ENCODE data around the gene QPRT. TPM values are rescaled to one million over a fixed set of nuclear protein-coding genes. Genes with fewer than 3 reads are reported as not detected.
"Not testable (repeated sequence)": the region's sequence is repeated elsewhere in the genome, so short reads cannot be mapped to it uniquely, and the experiment has no call there.

QPRT gene
- total and polyA plus RNA-seq, 2 donors (not counting 1 experiment from before 2014, with no cell fraction given) = 0.06 to 0.22 TPM

- H3K4me1 Mint-ChIP-seq = peaks cover 13% of the 10 kb centered on the region
- H3K27ac ChIP-seq (ENCODE audit: low read length in 2 of 2) = no peak overlapping the region
- CTCF ChIA-PET = interaction anchor here (0.7 to 0.9 kb wide), 4 partner anchors 11 to 133 kb away, joined by 3 to 4 read pairs (median 3); partner anchors contain the start of gene SPN
- H3K4me2 ChIP-seq (replicated peaks; ENCODE audit: low read depth, low read length, poor library complexity, severe bottlenecking) = no peak overlapping the region
- H4K20me1 ChIP-seq (ENCODE audit: control insufficient read depth, insufficient read depth, low read length, poor library complexity, severe bottlenecking) = no peaks in the 10 kb centered on the region
- no peaks in the 10 kb centered on the region for H3K9me3 ChIP-seq (ENCODE audit: control extremely low read depth in 1 of 3, control insufficient read depth in 2 of 3, insufficient read depth in 1 of 3, low read length in 2 of 3)
- intact Hi-C loops (cut with micrococcal nuclease) = loop anchor here (2.0 to 5.0 kb wide), 2 partner anchors 15 to 50 kb away; no protein-coding TSS in a partner anchor
- no CpG with 5 or more reads among the region's 2 CpGs for WGBS (ENCODE audit: insufficient coverage)
- DNase-seq (no peak), ATAC-seq (ENCODE audit: low read depth) (no peak)
- H3K36me3 ChIP-seq (replicated peaks in 1 of 2; ENCODE audit: control extremely low read depth in 1 of 2, control insufficient read depth in 1 of 2, extremely low read depth in 1 of 2, insufficient read depth in 2 of 2, low read length in 1 of 2) = no peaks in the 10 kb centered on the region
- H2AFZ ChIP-seq (ENCODE audit: insufficient read depth, low read depth, low read length, poor library complexity, severe bottlenecking) = no peak overlapping the region
- no peak overlapping the region for H3K4me3 Mint-ChIP-seq
- no peaks in the 10 kb centered on the region for H3K79me2 ChIP-seq (ENCODE audit: control insufficient read depth, insufficient read depth, low read length)
- no peak for TF ChIP-seq EZH2 (IDR thresholded peaks at IDR 0.05; ENCODE audit: borderline replicate concordance, insufficient read depth, low read depth, low read length, poor library complexity, severe bottlenecking)
- no peak for TF ChIP-seq CTCF (IDR thresholded peaks at IDR 0.05)
- no peaks in the 10 kb centered on the region for H3K9me3 Mint-ChIP-seq (ENCODE audit: insufficient read depth)
- H3K4me3 ChIP-seq (ENCODE audit: control extremely low read depth in 1 of 5, extremely low read depth in 1 of 5, insufficient read depth in 1 of 5, low read depth in 2 of 5, low read length in 4 of 5) = no peak overlapping the region
- H3K4me1 ChIP-seq (ENCODE audit: control insufficient read depth in 2 of 2, insufficient read depth in 2 of 2, low read length in 2 of 2) = peaks cover 11 to 14% of the 10 kb centered on the region in 2 donors
- H3K27me3 ChIP-seq (replicated peaks in 1 of 4; ENCODE audit: control extremely low read depth in 1 of 4, control insufficient read depth in 3 of 4, insufficient read depth in 4 of 4, low read length in 3 of 4) = no peaks in the 10 kb centered on the region
- no peaks in the 10 kb centered on the region for H3K27me3 Mint-ChIP-seq
- H3K27ac Mint-ChIP-seq = no peak overlapping the region
- H3K9ac ChIP-seq (ENCODE audit: low read length) = no peak overlapping the region
- POLR2A ChIA-PET = interaction anchor here (0.6 kb wide), 1 partner anchor 905 kb away, joined by 4 read pairs; no protein-coding TSS in a partner anchor
These were observed 27.1 kb upstream of the QPRT start for GRCh38 chr16:29651774-29652349.

GRCh38 chr16:29653471-29653870, 25.5 kb upstream of the QPRT start:
- TF ChIP-seq EZH2 (IDR thresholded peaks at IDR 0.05; ENCODE audit: borderline replicate concordance, insufficient read depth, low read depth, low read length, poor library complexity, severe bottlenecking) = no peak
- TF ChIP-seq CTCF (IDR thresholded peaks at IDR 0.05) = no peak
- no peak overlapping the region for H3K4me3 ChIP-seq (ENCODE audit: control extremely low read depth in 1 of 5, extremely low read depth in 1 of 5, insufficient read depth in 1 of 5, low read depth in 2 of 5, low read length in 4 of 5)
- H3K4me1 Mint-ChIP-seq = peaks cover 13% of the 10 kb centered on the region
- no peak overlapping the region for H3K27ac ChIP-seq (ENCODE audit: low read length in 2 of 2)
- CTCF ChIA-PET = interaction anchor here (2.6 kb wide), 1 partner anchor 12 kb away, joined by 9 read pairs; no protein-coding TSS in a partner anchor
- intact Hi-C loops (cut with micrococcal nuclease) = loop anchor here (2.0 to 5.0 kb wide), 2 partner anchors 13 to 49 kb away; no protein-coding TSS in a partner anchor
- H3K4me2 ChIP-seq (replicated peaks; ENCODE audit: low read depth, low read length, poor library complexity, severe bottlenecking) = peak overlapping the region; percentile 53
- no peaks in the 10 kb centered on the region for H3K9me3 Mint-ChIP-seq (ENCODE audit: insufficient read depth)
- H3K79me2 ChIP-seq (ENCODE audit: control insufficient read depth, insufficient read depth, low read length) = no peaks in the 10 kb centered on the region
- 37% methylated on average over 7 of the region's 12 CpGs for WGBS (ENCODE audit: insufficient coverage)
- H3K27me3 ChIP-seq (replicated peaks in 1 of 4; ENCODE audit: control extremely low read depth in 1 of 4, control insufficient read depth in 3 of 4, insufficient read depth in 4 of 4, low read length in 3 of 4) = no peaks in the 10 kb centered on the region
- H3K4me3 Mint-ChIP-seq = peak overlapping the region; percentile 76
- ATAC-seq (ENCODE audit: low read depth) (peak; percentile 90), DNase-seq (peak; percentile 82)
- H4K20me1 ChIP-seq (ENCODE audit: control insufficient read depth, insufficient read depth, low read length, poor library complexity, severe bottlenecking) = no peaks in the 10 kb centered on the region
- H2AFZ ChIP-seq (ENCODE audit: insufficient read depth, low read depth, low read length, poor library complexity, severe bottlenecking) = no peak overlapping the region
- H3K9me3 ChIP-seq (ENCODE audit: control extremely low read depth in 1 of 3, control insufficient read depth in 2 of 3, insufficient read depth in 1 of 3, low read length in 2 of 3) = no peaks in the 10 kb centered on the region
- H3K9ac ChIP-seq (ENCODE audit: low read length) = no peak overlapping the region
- no peaks in the 10 kb centered on the region for H3K27me3 Mint-ChIP-seq
- H3K4me1 ChIP-seq (ENCODE audit: control insufficient read depth in 2 of 2, insufficient read depth in 2 of 2, low read length in 2 of 2) = peaks cover 11 to 14% of the 10 kb centered on the region in 2 donors
- no peaks in the 10 kb centered on the region for H3K36me3 ChIP-seq (replicated peaks in 1 of 2; ENCODE audit: control extremely low read depth in 1 of 2, control insufficient read depth in 1 of 2, extremely low read depth in 1 of 2, insufficient read depth in 2 of 2, low read length in 1 of 2)
- H3K27ac Mint-ChIP-seq = peak overlapping the region; percentile 83
- POLR2A ChIA-PET = interaction anchor here (0.6 to 1.6 kb wide), 3 partner anchors 13 to 578 kb away, joined by 3 to 9 read pairs (median 4); no protein-coding TSS in a partner anchor

- H3K4me1 ChIP-seq (ENCODE audit: control insufficient read depth in 2 of 2, insufficient read depth in 2 of 2, low read length in 2 of 2) = peaks cover 11 to 14% of the 10 kb centered on the region in 2 donors
- ATAC-seq (ENCODE audit: low read depth); H3K27ac ChIP-seq (ENCODE audit: low read length in 2 of 2); H2AFZ ChIP-seq (ENCODE audit: insufficient read depth, low read depth, low read length, poor library complexity, severe bottlenecking); DNase-seq; H4K20me1 ChIP-seq (ENCODE audit: control insufficient read depth, insufficient read depth, low read length, poor library complexity, severe bottlenecking); H3K9ac ChIP-seq (ENCODE audit: low read length); H3K27me3 ChIP-seq (replicated peaks in 1 of 4; ENCODE audit: control extremely low read depth in 1 of 4, control insufficient read depth in 3 of 4, insufficient read depth in 4 of 4, low read length in 3 of 4); H3K36me3 ChIP-seq (replicated peaks in 1 of 2; ENCODE audit: control extremely low read depth in 1 of 2, control insufficient read depth in 1 of 2, extremely low read depth in 1 of 2, insufficient read depth in 2 of 2, low read length in 1 of 2); H3K9me3 Mint-ChIP-seq (ENCODE audit: insufficient read depth); H3K27me3 Mint-ChIP-seq; H3K79me2 ChIP-seq (ENCODE audit: control insufficient read depth, insufficient read depth, low read length); H3K9me3 ChIP-seq (ENCODE audit: control extremely low read depth in 1 of 3, control insufficient read depth in 2 of 3, insufficient read depth in 1 of 3, low read length in 2 of 3); H3K4me3 ChIP-seq (ENCODE audit: control extremely low read depth in 1 of 5, extremely low read depth in 1 of 5, insufficient read depth in 1 of 5, low read depth in 2 of 5, low read length in 4 of 5): not testable (repeated sequence)
- ChIA-PET POLR2A (interaction anchor here (0.7 to 1.6 kb wide), 2 partner anchors 13 to 579 kb away, joined by 4 to 9 read pairs; no protein-coding TSS in a partner anchor), CTCF (interaction anchor here (2.6 kb wide), 1 partner anchor 12 kb away, joined by 9 read pairs; no protein-coding TSS in a partner anchor)
- whole genome bisulfite sequencing (ENCODE audit: insufficient coverage) = 40% methylated on average over 1 of the region's 7 CpGs
- Mint-ChIP-seq H3K4me3 (peak overlapping the region; percentile 76), H3K27ac (peak overlapping the region; percentile 83), H3K4me1 (peaks cover 13% of the 10 kb centered on the region)
- peak overlapping the region; percentile 53 for H3K4me2 ChIP-seq (replicated peaks; ENCODE audit: low read depth, low read length, poor library complexity, severe bottlenecking)
- intact Hi-C loops (cut with micrococcal nuclease) = loop anchor here (2.0 to 5.0 kb wide), 2 partner anchors 13 to 48 kb away; no protein-coding TSS in a partner anchor
These were observed 25.1 kb upstream of the QPRT start for GRCh38 chr16:29653890-29654289.

All from B cell (primary cell).